GM21381 (cell line): ENCODE measurements around the gene ZC3HAV1.
"Not testable (repeated sequence)": the region's sequence is repeated elsewhere in the genome, so short reads cannot be mapped to it uniquely, and the experiment has no call there.

Source experiments
- ATAC-seq: cut with Tn5 transposase; IDR thresholded peaks from one replicate; pipeline ENCODE4 v1.9.1; 2021; ENCODE audit warnings: mild to moderate bottlenecking, moderate library complexity; ENCODE audit not compliant: unreplicated experiment

ZC3HAV1 gene

DNA sequence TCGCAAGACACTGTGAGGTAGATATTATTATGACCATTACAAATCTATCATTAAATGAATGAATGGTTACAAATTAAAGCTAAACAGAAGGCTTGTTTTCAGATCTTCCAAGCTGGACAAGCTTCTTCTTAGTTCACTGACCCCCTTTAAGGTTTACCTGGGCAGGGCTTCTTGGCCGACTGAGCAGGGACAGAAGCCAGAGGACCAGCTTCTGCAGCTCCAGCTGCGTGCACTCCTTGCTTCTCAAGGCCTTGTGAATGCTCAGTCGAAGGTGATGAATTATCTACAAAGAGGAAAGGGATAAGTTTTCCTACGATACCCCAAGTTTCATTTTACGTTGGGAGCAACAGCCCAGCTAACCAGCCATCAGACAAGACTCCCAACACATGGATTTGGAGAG is 83.0 kb downstream of the ZC3HAV1 start:
- ATAC-seq: no peak

- ATAC-seq: not testable (repeated sequence)
Observed at GRCh38 chr7:139025861-139026260, 83.7 kb downstream of the ZC3HAV1 start.

DNA sequence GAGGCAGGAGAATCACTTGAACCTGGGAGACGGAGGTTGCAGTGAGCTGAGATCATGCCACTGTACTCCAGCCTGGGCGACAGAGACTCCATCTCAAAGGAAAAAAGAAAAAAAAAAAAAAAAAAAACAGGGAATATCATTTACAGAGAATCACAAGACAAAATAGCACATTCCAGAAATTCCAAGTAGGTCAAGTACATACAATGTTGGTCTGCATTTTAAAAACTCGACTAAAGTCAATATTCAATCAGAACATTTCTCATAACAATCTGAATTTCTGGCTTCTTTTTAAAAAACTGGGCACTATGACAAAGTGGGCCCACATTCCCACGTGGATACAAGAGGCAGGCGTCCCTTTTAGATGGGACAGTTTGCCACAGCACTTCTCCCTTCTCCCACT is 86.4 kb downstream of the ZC3HAV1 start:
- ATAC-seq: no peak

- ATAC-seq: no peak
Observed at GRCh38 chr7:139022286-139022685, 87.2 kb downstream of the ZC3HAV1 start.

DNA sequence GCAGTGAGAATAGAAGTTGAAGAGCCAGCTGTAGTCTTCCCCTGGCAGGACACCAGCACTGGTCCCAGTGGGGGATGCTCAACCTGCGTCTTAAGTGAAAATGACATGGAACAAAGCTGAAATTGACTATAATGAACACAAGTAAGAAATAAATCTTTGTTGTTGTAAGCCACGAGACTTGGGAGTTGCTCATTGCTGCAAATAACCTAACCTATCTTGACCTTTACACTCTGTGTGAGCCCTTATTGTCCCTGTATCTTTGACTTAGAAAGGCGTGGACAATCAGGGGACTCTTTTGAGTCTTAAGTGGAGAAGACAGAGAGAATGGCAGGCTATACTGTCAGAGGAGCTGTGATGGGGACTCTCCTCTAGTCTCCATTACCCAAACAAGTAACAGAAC is 90.6 kb downstream of the ZC3HAV1 start:
- ATAC-seq: no peak

DNA sequence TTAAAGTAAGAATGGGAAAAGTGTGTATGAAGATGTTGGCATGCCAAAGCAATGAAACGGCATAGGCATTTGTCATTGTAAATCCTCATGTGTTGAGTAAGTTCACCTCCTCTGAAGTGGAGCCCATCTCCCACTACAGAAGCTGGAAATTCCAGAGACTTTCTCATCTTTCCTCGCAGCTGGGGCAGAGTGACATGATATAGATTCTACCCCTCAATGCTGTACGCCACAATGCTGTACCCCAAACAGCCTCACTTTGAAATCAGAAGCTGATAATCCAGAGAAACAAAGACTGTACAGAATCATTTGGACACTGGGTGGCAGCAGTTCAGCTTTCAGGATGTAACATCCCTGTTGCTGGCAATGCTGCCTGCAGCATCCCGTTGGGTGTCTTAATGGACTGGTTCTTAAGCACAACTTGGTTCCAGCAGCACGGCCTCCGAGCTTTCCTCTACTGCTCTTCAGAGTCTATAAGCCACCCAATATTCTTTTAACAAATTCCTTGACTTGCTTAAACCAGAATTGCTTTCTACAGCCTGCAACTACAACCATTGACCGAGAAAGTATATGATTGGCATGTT is 92.5 kb downstream of the ZC3HAV1 start:
- ATAC-seq: peak; percentile 69

DNA sequence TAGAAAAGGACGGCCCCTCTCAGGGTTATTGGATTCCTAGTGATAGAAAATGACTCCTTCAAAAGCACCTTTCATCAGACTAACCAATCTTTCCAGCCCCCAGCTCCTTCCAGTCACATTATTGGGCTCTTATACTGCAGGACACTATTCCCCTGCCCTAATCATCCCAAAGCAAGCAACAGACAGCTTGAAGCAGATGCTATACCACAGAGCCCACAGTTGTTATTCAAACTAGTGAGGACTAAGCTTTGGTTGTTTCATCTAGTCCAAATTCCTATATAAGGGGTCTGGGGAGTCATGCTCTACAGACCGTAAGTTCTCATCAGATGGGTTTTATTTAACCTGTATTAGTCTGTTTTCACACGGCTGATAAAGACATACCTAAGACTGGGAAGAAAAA is 98.1 kb downstream of the ZC3HAV1 start:
- ATAC-seq: no peak

GRCh38 chr7:139004321-139005090 is 105.0 kb downstream of the ZC3HAV1 start:
- no peak for ATAC-seq

DNA sequence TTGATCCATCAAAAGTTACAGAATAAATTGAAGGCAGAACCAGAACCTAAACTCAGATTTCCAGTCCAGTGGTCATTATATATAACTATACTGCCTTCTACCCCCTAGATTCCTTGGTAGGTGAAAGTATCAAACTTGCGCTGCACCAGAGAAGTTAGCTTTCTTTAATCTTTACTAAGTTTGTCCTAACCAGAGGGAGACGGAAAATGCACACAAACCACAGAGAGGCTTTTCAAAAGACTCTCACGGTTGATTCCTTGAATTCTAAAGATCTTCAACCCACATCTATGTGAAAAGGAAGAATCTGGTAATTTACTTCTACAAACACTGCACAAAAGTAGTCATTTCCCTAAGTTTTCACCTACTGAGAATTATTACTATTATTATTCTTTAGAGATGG is 110.1 kb downstream of the ZC3HAV1 start:
- no peak for ATAC-seq
